SHP77 treated with DMSO at 0.1 percent for 48 hours (cell line): ENCODE data around the gene ZNF248.

Experiments
- DNase-seq: peaks from one replicate; lab custom pipeline; 2025; lab: John Stamatoyannopoulos, UW

Gene ZNF248

DNA sequence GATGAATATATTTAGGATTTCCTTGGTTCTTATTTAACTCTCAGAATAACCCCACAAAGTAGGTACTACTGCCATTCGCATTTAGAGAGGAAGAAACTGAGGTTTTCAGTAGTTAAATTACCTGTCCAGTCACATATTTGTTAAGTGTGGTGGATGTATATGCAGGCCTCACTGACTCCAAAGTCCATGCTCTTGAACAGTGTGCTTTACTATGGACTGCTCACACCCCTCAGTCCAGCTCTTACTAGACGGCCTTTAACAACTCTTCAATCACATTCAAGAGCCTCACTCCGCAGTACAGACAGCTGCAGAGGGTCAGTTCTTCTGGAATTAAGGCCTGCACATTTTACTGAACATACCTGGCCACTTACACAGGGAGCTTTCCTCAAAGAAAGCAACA is 36.2 kb downstream of the ZNF248 start:
- no peak for DNase-seq

DNA sequence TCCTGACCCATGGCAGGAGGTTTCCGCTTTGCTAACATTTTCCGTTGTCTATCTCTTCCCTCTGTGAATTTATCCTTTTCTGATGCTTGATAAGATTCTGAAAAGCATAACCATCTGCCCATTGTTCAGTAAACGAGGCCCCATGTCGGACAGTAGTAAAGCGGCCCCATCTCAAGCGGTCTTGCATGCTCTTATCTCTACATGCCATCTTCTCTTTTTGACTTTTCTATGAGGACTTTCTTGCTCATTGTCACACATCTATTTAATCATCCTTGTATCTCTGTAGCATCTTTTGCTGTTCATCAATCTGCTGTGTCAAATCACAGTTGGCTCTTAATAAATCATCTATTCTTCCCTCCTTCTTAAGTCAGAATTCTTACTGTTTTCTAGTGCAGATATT is 37.6 kb downstream of the ZNF248 start:
- DNase-seq, result no peak

DNA sequence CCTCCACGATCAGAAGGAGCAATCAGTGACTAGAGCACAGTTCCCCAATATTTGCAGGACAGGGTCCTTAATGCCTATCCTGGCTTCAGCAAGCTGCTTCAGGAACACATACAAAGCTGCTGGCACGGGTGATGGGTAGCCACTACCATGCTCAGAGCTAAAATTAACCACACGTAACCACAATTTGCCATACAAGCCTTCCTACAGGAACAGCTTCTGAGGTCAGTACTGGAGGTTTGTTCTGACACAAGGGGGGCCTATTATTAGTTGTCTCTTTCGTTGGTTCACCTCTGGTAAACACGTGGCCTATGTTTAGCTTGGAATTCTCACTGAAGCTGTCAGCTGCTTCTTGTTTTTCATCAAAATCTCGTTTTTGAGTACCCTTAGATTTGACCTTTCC is 41.1 kb downstream of the ZNF248 start:
- no peak for DNase-seq

DNA sequence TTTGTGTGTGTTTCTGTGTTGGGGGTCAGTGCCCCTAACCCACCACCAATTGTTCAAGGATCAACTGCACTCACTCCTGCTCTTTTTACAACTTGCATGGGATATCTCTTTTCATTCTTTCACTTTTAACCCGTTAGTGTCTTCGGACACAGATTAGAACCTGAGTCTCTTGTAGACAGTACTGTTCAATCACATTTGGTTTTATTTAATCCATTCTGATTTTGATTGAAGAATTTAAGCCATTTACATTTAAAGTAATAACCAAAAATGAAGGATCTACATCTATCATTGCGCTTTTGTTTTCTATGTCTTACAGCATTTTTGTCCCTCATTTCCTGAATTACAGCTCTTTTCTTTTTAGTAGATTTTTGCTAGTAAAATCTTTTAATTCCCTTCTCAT is 43.6 kb downstream of the ZNF248 start:
- no peak for DNase-seq

DNA sequence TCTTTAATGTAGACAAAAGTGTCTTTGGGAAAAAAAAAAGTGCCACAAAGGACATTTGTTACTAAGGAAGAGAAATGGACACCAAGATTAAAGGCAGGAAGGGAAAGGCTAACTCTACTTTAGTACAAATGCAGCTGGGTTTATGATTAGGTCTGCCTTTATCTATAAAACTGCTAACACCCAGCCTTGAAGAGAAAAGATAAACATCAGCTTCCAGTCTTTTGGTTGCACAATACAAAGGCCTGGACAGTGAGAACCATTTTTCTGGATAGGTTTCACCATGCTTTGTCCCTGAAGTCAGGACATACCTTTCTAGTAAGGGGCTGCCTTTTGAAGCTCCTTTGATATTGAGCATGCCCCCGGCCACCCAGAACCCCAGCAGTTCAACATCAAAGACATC is 45.1 kb downstream of the ZNF248 start:
- no peak for DNase-seq

DNA sequence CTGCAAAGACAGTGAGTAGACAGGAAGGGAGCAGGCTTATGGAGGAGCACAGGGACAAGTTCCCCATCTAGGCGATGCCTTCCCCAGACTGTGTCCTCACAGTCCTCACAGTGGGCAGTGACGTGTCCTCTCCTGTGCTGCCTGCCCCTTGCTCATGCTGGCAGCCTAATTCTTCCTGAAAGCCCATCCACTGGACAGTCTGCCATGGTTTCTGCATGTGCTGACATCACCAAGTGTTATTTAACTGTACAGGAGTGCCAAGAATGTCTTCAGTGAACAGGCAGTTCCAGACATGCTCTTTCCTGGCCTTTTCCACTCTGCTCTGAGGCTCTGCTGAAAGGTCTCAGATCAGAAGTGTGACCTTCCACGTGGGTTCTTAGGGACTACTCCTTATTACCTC is 54.1 kb downstream of the ZNF248 start:
- no peak for DNase-seq

DNA sequence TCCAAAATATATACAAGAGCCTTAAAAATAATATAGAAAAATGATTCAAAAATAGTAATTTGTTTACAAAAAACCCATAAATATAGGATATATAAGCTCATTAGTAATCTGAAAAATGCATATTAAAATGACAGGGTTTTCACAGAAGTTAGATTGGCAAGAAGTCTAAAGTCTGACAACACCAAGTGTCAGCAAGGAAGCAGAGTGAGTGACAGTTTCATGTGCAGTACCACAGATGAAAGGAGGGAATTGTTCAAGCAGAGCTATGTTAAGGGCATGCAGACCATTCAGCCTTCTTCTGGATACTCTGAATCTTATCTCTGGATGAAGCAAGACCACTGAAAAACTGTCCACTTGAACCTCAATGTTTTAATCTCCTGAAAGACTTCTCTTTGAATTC is 55.9 kb downstream of the ZNF248 start:
- no peak for DNase-seq

DNA sequence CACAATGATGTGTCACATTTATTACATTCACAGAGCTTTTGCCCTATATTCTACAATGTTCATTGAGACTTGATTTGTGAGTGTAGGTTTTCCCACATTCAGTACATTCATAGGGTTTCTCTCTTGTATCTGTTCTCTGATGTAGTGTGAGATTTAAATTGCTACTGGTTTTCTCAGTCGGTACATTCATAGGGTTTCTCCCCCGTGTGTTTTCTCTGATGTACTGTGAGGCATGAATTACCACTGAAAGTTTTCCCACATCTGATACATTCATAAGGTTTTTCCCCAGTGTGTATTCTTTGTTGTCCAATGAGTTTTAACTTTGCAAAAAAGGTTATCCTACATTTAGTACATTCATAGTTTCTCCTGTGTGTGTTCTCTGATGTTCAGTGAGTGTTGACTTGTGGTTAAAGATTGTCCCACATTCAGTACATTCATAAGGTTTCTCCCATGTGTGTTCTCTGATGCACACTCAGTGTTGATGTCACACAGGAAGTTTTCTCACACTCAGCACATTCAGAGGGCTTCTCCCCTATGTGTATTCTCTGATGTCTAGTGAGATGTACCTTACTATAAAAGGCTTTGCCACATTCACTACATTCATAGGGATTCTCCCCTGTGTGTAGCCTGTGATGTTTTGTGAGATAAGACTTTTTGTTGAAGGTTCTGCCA is 63.0 kb downstream of the ZNF248 start:
- no peak for DNase-seq

DNA sequence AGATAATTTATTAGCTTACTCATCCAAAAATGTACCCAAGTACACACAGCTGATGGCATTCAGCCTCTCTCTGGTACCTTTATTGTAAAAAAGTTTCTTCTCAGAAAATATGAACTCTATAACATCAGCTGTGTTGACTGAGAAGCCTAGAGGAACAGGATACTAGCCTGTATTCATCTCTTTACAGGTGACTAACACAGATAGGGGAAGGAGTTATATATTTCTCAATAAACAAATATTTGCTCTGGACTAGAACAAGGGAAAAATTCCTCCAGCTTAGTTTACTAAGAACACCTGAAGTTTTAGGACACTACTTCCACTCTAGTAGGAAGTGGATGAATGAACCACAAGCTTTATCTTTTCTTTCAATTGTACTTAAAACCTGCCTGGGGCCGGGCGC is 67.8 kb downstream of the ZNF248 start:
- DNase-seq, result no peak

DNA sequence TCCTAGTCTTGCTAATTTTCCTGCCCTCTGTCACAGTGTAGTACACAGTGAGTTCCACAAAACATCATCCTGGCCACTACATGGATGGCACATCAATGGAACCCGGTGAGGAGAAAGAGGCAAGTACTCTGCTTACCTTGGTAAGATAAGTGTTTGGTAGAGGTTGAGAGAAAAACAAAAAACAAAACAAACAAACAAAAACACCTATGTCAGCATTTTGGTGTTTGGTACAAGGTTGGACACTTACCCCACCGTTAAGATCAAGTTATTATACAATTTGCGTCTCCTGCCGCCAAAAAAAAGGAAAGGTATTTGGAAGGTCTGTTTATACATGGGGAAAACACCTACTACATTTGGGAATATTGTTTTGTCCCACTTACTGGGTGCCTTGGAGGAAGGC is 72.7 kb downstream of the ZNF248 start:
- no peak for DNase-seq

DNA sequence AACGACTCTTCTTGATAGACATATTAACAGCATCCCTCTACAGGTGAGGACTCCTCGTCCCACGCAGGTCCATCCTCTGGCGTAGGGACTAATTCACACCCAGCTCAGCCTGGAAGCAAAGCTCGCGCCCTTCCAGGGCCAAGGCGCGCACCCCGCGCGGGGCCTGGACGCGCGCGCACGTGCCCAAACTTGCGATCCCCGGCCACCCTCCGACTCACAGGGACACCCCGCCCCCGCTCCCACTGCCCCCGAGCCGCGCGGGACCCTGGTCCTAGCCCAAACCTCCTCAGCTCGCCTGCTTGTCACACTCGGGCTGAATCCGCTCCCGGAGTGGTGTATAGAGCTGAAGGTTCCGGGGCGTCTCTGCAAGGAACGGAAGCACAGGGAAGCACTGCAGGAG is 76.9 kb downstream of the ZNF248 start:
- no peak for DNase-seq

DNA sequence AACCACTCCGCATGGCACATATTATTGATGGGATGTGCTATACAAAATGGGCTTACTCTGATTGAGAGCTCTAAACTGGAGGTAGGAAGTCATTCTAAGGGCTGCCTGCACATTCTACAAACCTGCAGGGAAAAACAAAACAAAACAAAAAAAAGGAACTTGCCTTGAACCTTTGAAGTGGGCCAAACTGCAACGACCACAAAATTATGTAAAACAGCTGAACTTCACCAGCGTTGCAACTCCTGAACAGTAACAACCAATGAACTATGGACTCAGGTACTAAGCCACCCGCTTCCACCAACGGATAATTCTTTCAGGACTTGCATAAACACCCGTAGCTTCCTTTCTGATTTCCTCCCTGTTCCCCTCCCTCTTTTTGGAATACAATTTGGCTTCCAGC is 80.4 kb downstream of the ZNF248 start:
- no peak for DNase-seq

DNA sequence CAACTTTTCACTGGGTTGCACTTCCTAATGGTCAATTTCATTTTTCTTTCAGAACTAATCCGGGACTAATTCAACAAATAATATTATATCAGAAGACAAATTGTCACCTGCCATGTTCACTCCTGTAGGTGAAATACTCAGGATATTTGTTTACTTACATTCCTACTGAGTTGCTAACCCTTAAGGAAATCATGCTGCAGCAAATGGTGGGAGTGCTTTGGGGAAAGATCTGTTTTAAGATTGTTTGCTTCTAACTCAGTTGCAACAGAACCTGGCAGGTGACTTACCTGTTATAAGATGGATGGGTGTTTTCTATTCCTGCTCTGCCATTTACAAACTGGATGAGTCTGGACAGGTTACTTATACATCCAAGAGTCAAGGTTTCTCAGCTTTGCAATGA is 81.8 kb downstream of the ZNF248 start:
- DNase-seq, result no peak

DNA sequence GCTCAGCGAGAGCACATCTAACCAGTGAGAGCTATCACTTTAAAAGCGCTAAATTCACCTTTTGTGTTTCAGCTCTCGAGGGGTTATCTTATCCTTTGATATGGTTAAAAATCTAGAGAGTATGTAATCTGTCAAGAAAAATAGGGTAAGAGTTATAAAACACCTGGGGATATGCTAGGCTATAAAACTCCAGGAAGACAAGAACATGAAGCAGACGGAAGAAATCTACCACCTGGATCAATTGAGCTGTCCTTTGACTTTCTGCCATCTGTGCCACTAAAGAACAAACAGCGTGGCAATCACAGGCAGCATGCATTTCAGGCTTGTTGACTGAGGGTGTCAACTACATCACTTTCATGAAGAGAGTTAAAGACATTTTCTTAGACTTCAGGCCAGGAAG is 83.1 kb downstream of the ZNF248 start:
- no peak for DNase-seq

DNA sequence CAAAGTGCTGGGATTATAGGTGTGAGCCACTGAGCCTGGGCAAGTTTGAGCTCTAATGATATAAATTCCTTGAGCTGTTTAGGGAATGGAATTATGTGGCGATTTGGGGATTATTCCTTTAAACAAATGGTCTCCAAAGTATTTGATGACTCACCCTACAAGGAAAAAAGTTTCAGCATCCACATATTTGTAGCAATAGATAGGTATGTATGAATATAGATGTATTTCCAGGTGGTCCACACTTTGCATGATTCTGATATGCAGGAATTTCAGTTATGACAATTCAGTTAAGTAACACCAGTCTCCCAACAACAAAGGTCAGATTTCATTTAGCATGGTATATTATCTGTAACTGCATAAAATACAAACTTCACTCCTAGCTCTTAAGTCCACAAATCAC is 92.2 kb downstream of the ZNF248 start:
- no peak for DNase-seq

DNA sequence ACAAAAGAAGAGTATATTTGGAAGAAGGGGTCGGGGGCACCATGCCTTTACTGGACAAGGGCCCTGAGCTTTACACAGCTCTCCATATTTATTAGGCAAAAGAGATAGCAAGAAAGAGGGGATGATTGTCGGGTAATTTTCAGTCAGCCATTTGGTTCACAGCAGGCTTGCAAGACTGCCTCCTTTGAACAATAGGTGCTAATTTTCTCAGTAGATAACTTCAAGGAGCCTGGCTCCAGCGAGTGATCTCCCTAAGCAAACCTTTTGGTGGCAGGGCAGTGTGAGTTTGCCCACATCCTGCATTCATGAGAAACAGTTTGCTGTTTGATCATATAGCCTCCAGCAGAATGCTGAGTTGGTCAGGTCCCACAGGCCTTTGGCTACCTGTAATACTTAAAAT is 94.3 kb downstream of the ZNF248 start:
- no peak for DNase-seq

DNA sequence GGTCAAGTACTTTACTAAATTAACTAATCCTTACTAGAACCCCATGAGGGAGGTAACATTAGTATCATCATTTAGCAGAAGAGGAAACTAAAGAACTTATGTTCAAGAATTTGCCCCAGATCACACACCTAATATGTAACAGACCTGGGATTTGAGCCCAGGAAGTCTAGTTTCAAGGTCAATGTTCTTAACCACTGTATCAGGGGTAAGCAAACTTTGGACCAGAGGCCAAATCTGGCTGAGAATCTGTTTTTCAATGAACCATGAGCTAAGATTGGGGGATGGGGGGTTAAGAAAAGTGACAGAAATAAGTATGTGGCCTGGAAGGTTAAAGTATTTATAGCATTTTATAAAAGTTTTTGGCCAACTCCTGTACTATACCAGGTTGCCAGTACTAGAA is 95.1 kb downstream of the ZNF248 start:
- no peak for DNase-seq

DNA sequence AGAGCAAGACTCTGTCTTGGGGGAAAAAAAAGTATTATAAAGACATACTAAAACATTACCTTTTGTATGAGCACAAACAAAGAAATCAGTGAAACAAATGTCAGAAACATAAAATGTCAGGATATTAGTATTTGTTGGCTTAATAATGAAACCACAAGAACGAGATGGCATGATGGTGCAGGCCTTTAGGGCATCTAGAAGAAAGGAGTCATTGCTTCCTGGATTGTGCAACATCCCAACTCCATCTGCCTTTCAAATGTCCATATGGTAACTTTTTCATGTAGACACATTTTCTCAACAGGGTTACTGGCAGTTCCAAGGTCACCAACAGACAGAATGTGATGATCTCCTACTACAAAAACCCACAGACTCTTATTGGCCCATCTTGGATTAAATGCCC is 96.6 kb downstream of the ZNF248 start:
- DNase-seq, result no peak

DNA sequence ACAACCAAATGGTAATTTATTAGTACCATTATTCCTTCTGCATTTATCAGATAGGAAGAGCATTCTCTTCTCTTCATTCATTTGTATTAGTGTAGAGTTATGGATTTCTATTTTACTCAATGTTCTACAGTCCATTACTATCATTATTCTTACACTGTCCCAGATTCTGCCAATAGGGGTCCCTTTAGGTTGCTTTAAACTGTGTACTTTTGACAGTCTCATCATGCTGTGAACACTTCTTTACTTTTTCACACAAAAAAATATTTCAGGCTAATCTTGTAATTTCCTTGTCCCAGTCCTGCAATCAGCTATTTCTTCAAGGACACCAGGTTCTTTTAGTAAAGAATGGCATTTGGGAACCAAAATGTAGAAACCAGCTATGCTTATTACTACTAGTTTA is 99.3 kb downstream of the ZNF248 start:
- DNase-seq, result no peak

DNA sequence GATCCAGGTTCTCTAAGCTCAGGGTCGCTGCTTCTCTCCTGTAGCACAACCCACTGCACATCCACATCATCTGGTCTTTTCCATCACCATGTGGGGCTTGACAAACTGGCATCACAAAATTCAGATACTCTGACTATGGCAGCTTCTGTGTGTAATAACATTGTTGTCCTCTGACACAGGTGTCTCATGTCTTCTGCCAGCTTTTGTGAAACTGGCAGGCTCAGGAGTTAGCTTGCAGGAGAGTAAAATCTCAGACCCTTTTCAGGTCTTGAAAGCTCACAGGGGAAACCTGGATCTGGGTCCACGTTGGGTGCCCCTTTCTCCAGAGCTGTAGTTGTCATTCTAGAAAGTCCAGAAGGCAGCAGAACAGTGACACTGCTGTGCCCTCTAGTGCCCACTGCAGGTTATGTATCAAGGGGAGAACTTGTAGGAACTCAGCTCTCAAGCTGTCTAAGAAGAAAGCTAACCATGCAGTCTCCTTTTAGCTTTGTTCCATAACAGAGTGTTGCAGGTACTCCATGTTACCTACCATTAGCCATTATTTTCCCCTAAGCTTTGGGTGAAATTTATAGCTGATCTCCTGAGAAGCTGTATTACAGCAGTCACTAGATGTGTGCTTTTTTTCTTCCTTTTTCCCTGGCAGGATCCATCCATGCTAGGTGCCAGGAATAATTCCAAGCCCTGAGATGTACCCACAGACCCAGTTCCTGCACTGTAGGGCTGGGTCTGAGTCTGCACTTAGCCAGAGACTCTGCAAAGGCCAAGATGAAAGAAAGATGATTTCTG is 102.7 kb downstream of the ZNF248 start:
- no peak for DNase-seq

DNA sequence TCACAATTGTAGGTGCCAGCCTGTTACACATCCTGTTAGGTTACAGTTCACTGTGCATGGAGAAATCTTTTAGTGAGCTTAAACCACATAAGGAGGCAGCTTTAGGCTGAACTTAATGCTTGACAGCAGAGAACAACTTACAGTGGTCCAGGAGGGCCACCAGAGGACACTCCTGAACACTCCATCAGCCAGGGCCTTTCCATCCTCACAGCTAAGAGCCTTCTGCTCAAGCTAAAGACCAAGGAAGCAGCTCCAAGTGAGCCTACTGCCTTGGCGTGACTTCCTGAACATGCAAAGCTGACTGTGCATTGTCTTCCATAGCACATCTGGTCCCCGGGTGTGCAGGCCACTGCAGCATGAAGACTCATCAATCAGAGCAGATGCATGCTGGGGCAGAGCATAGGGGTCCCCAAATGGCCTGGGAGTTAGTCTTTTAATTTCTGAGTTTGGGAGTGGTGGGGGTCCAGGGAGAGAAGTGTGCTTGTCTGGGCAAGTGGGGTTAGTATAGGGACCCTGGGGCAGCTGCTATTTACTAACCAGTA is 105.0 kb downstream of the ZNF248 start:
- DNase-seq, result no peak

DNA sequence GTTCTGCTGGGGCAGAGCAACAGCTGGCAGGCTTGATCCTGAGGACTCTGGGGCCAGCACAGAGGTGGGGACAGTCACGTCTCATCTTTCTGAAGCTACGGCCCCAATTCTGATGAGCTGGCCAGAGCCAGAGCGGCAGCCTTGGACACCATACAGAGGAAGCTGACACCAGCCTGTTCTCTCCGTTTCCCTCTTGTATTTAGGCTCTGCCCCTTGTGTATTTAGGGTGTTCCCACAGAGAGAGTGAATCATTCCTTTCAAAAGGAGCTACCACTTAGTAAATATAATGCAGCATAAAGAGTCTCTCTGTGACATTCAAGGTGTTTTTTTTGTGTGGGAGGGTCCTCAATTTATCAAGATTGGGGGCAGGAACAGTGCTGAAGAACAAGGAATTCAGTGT is 109.2 kb downstream of the ZNF248 start:
- DNase-seq, result no peak

DNA sequence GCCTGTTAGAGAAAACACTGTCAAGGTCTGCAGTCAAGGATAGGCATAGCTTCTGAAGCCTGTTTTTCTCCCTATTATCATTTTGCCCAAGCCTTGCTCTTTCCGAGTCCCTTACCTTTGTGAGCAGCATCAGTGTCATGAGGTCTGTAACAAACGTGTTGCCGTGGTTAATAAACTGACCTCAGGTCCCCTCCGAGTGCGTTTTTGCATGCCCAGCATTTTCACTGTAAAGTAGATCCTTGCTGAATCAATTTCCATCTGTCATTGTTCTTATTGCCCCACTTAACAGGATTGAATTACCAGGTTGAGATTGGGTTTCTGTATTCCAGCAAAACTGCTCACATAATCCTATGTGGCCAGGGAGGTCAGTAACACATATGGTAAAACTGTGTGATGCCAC is 110.3 kb downstream of the ZNF248 start:
- DNase-seq, result no peak

DNA sequence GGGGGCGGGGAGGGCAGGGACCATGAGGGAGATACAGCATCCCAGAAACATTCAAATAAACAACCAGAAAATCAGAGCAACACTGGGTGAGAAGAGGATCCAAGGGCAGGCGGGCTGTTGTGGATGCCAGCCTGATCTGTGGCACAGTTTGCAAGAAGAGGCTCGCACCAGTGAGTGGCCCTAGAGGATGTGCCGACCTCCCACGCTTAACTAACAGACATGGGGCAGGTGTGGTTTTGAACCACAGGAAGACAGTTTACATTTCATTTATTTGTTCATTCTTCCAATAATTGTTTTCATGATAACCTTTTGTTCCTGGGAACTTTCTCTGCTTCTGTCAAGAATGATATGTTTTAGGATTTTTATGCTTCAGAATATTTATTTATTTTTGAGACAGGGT is 115.6 kb downstream of the ZNF248 start:
- DNase-seq, result no peak
